LNCAP (cell line): ENCODE results near the gene CHRNE.

Experiments used
- CTCF ChIP-seq: fragments of 450-650 bp; IDR thresholded peaks from 2 replicates; pipeline ENCODE4 v1.5.1; 2017; ENCODE audit warnings: mild to moderate bottlenecking

Gene CHRNE

GRCh38 chr17:4942760-4943508 is 40.0 kb upstream of the CHRNE start:
- no peak for TF ChIP-seq CTCF

GRCh38 chr17:4941319-4941610 is 38.4 kb upstream of the CHRNE start:
- no peak for TF ChIP-seq CTCF

GRCh38 chr17:4940555-4941318 is 37.8 kb upstream of the CHRNE start:
- no peak for TF ChIP-seq CTCF

- no peak for TF ChIP-seq CTCF
These were observed 37.1 kb upstream of the CHRNE start, which contains the start of the genes RNF167 and SLC25A11 for GRCh38 chr17:4939796-4940554. TSS of gene RNF167 (plus strand) at chr17:4940268. CDS start at chr17:4940910, 642 bp downstream. TSS of gene SLC25A11 (minus strand) at chr17:4940046. CDS start at chr17:4939910, 136 bp downstream.

GRCh38 chr17:4939546-4939795 is 36.6 kb upstream of the CHRNE start:
- TF ChIP-seq CTCF = no peak

- TF ChIP-seq CTCF = no peak
These were observed 36.0 kb upstream of the CHRNE start for GRCh38 chr17:4938688-4939545.

- no peak for TF ChIP-seq CTCF
These were observed 35.2 kb upstream of the CHRNE start for GRCh38 chr17:4938069-4938491.
